Neuronal stem cell (in vitro differentiated cells): ENCODE measurements around the gene BCL2.

ENCODE experiments used
- DNase-seq: peaks from one replicate; pipeline ENCODE4 v3.0.0-alpha.2; 2013; ENCODE audit warnings: low spot score
- H2AFZ ChIP-seq: one replicate; pipeline ENCODE4 v1.6.1; 2013; ENCODE audit warnings: mild to moderate bottlenecking, low read length, inconsistent platforms
- H2AK5ac ChIP-seq: 2 replicates; pipeline ENCODE4 v1.6.1; 2013; ENCODE audit warnings: low read depth, mild to moderate bottlenecking, inconsistent platforms, low read length, moderate library complexity, mixed read lengths
- H2BK120ac ChIP-seq: 2 replicates; pipeline ENCODE4 v1.6.1; 2013; ENCODE audit warnings: low read depth, mild to moderate bottlenecking, inconsistent platforms, low read length, moderate library complexity, mixed read lengths
- H2BK12ac ChIP-seq: one replicate; pipeline ENCODE4 v1.6.1; 2013; ENCODE audit warnings: low read length, inconsistent platforms
- H2BK15ac ChIP-seq: 2 replicates; pipeline ENCODE4 v1.6.1; 2013; ENCODE audit warnings: mild to moderate bottlenecking, low read length, inconsistent platforms, mixed read lengths
- H2BK5ac ChIP-seq: one replicate; pipeline ENCODE4 v1.6.1; 2013; ENCODE audit warnings: inconsistent platforms, mild to moderate bottlenecking, low read length, moderate library complexity
- H3K14ac ChIP-seq: one replicate; pipeline ENCODE4 v1.6.1; 2013; ENCODE audit warnings: low read length, inconsistent platforms
- H3K18ac ChIP-seq: 2 replicates; pipeline ENCODE4 v1.6.1; 2013; ENCODE audit warnings: low read length, inconsistent platforms
- H3K23ac ChIP-seq: 2 replicates; pipeline ENCODE4 v1.6.1; 2013; ENCODE audit warnings: low read depth, mild to moderate bottlenecking, mixed read lengths, low read length, inconsistent platforms; ENCODE audit not compliant: poor library complexity
- H3K27ac ChIP-seq: replicated peaks from 3 replicates; pipeline ENCODE4 v1.5.1; 2013; ENCODE audit warnings: low read length, inconsistent platforms
- H3K27me3 ChIP-seq, 3 experiments: 2 replicates each; pipeline ENCODE4 v1.6.1; 2013; ENCODE audit warnings: low read length in 3 of 3, mild to moderate bottlenecking in 2 of 3, inconsistent platforms in 1 of 3, low read depth in 1 of 3, mixed read lengths in 1 of 3, moderate library complexity in 1 of 3; ENCODE audit not compliant: control insufficient read depth in 3 of 3, insufficient read depth in 3 of 3
- H3K36me3 ChIP-seq, 2 donors: replicated peaks in 1 of 2; 2 replicates each; pipeline ENCODE4 v1.6.1; 2013; ENCODE audit warnings: low read length in 2 of 2; ENCODE audit not compliant: control insufficient read depth in 2 of 2, insufficient read depth in 2 of 2
- H3K4ac ChIP-seq: 2 replicates; pipeline ENCODE4 v1.6.1; 2013; ENCODE audit warnings: inconsistent platforms, mild to moderate bottlenecking, low read length, moderate library complexity
- H3K4me1 ChIP-seq, 2 donors: 1 replicate in 1 of 2; 2 replicates in 1 of 2; pipeline ENCODE4 v1.6.1; 2013; ENCODE audit warnings: low read length in 2 of 2, low read depth in 1 of 2; ENCODE audit not compliant: control insufficient read depth in 2 of 2, insufficient read depth in 1 of 2
- H3K4me2 ChIP-seq: one replicate; pipeline ENCODE4 v1.6.1; 2013; ENCODE audit warnings: mild to moderate bottlenecking, low read length, inconsistent platforms; ENCODE audit not compliant: insufficient read depth, poor library complexity, severe bottlenecking
- H3K4me3 ChIP-seq, 2 donors: 2 replicates each; pipeline ENCODE4 v1.5.1; 2013; ENCODE audit warnings: low read length in 2 of 2, mild to moderate bottlenecking in 2 of 2, inconsistent platforms in 1 of 2, moderate library complexity in 1 of 2
- H3K79me1 ChIP-seq: one replicate; pipeline ENCODE4 v1.6.1; 2013; ENCODE audit warnings: low read depth, mild to moderate bottlenecking, inconsistent platforms, low read length, moderate library complexity
- H3K9ac ChIP-seq: one replicate; pipeline ENCODE4 v1.6.1; 2013; ENCODE audit warnings: mild to moderate bottlenecking, low read depth, low read length, inconsistent platforms; ENCODE audit not compliant: poor library complexity
- H3K9me3 ChIP-seq, 2 donors: replicated peaks in 1 of 2; 2 replicates each; pipeline versions ENCODE3 to v1.6.1; 2013; ENCODE audit warnings: low read length in 2 of 2, mild to moderate bottlenecking in 2 of 2, inconsistent platforms in 1 of 2, low read depth in 1 of 2, mixed read lengths in 1 of 2, moderate library complexity in 1 of 2; ENCODE audit not compliant: control insufficient read depth in 2 of 2, insufficient read depth in 1 of 2
- H4K8ac ChIP-seq: one replicate; pipeline ENCODE4 v1.6.1; 2013; ENCODE audit warnings: low read depth, mild to moderate bottlenecking, inconsistent platforms, low read length, moderate library complexity
- H4K91ac ChIP-seq: one replicate; pipeline ENCODE4 v1.6.1; 2013; ENCODE audit warnings: low read length, low read depth, mild to moderate bottlenecking, inconsistent platforms; ENCODE audit not compliant: poor library complexity
- WGBS, 2 donors: extraction: QIAGEN DNeasy Blood & Tissue Kit; methylation state at CpG; one replicate each; pipeline ENCODE4 v1.1.7; 2013; ENCODE audit warnings: missing lambda C conversion rate in 2 of 2, mixed read lengths in 1 of 2; ENCODE audit not compliant: insufficient read length in 2 of 2, insufficient replicate concordance in 1 of 2; ENCODE audit errors: extremely low coverage in 2 of 2; 5-methylcytosine and 5-hydroxymethylcytosine counted together

The BCL2 gene

GRCh38 chr18:63185984-63186383 lies 133.6 kb downstream of the BCL2 start:
- no peak overlapping the region for H3K23ac ChIP-seq
- no peak overlapping the region for H3K27ac ChIP-seq
- no peak overlapping the region for H3K14ac ChIP-seq
- no peak overlapping the region for H3K18ac ChIP-seq
- H3K36me3 ChIP-seq, result no peaks in the 10 kb centered on the region
- no peaks in the 10 kb centered on the region for H3K79me1 ChIP-seq
- no peak overlapping the region for H2BK15ac ChIP-seq
- H3K4me1 ChIP-seq, result no peaks in the 10 kb centered on the region
- no peak overlapping the region for H3K4me3 ChIP-seq
- DNase-seq, result no peak
- H3K4me2 ChIP-seq, result no peak overlapping the region
- no peak overlapping the region for H2BK5ac ChIP-seq
- no peak overlapping the region for H2AFZ ChIP-seq
- no peaks in the 10 kb centered on the region for H3K9me3 ChIP-seq
- H2BK12ac ChIP-seq, result no peak overlapping the region
- no peak overlapping the region for H3K9ac ChIP-seq
- no peak overlapping the region for H4K8ac ChIP-seq
- H4K91ac ChIP-seq, result no peak overlapping the region
- no CpG with 5 or more reads among the region's 2 CpGs for WGBS, 2 donors
- no peaks in the 10 kb centered on the region for H3K27me3 ChIP-seq
- H2BK120ac ChIP-seq, result no peak overlapping the region
- H2AK5ac ChIP-seq, result no peak overlapping the region
- H3K4ac ChIP-seq, result no peak overlapping the region

DNA sequence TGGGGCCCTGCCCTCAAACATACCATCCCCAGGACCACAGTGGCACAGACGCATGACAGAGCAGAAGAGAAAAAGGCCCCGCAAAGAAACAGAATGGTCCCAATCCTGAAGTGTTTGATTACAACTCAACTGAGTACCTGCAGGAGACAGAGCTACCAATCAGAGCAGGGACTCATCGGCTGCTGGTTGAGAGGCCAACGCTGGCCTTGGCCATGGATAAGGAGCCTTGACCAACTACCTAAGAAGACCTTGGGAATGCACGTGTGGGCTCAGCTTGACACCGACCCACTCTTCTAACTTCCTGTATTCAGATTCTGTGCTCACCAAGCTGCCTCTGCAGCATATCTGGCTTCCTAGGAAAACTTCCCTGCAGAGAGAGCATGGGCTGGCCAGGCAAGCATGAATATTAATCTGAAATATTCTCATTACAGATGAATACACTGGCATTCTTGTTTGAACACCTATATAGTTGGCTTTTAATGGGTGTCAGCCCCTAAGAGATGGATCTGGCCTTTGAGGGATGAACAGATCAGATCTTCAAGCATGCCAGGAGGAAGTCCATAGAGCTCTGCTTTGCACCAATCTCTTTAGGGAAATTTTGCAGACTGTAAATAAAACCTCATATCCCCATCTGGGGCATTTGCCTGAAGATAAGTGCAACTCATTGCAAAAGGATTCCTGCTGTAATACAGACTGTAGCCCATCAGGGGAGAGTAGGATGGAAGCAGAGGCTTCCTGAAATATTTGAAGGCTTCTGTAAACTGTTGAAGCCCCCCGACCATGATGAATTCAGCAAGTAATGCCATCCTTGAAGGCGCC lies 135.4 kb downstream of the BCL2 start:
- Histone ChIP-seq H4K8ac (no peak overlapping the region), H3K36me3 (no peaks in the 10 kb centered on the region), H3K4me3 (no peak overlapping the region), H2BK120ac (no peak overlapping the region), H3K18ac (no peak overlapping the region), H2BK12ac (no peak overlapping the region), H2BK5ac (no peak overlapping the region), H3K4me2 (no peak overlapping the region), H3K4ac (no peak overlapping the region), H3K79me1 (no peaks in the 10 kb centered on the region), H4K91ac (no peak overlapping the region), H3K23ac (no peak overlapping the region), H2AFZ (no peak overlapping the region), H3K9ac (no peak overlapping the region), H2AK5ac (no peak overlapping the region), H2BK15ac (no peak overlapping the region), H3K27me3 (no peaks in the 10 kb centered on the region), H3K27ac (no peak overlapping the region), H3K4me1 (peaks cover 10 to 12% of the 10 kb centered on the region in 2 donors), H3K14ac (no peak overlapping the region), H3K9me3 (no peaks in the 10 kb centered on the region)
- no CpG with 5 or more reads among the region's 8 CpGs for WGBS, 2 donors
- no peak for DNase-seq

- Histone ChIP-seq H2BK120ac (no peak overlapping the region), H3K18ac (peak overlapping the region; percentile 41), H3K23ac (no peak overlapping the region), H3K14ac (no peak overlapping the region), H3K79me1 (no peaks in the 10 kb centered on the region), H2BK15ac (no peak overlapping the region), H3K4me1 (peaks cover 16 to 19% of the 10 kb centered on the region in 2 donors), H4K8ac (no peak overlapping the region), H4K91ac (no peak overlapping the region), H2BK12ac (no peak overlapping the region), H3K27me3 (no peaks in the 10 kb centered on the region), H3K4me3 (no peak overlapping the region), H3K4ac (no peak overlapping the region), H3K9me3 (no peaks in the 10 kb centered on the region), H3K4me2 (no peak overlapping the region), H2AFZ (no peak overlapping the region), H2BK5ac (no peak overlapping the region), H2AK5ac (no peak overlapping the region), H3K36me3 (no peaks in the 10 kb centered on the region), H3K9ac (no peak overlapping the region), H3K27ac (no peak overlapping the region)
- DNase-seq, result no peak
- WGBS, 2 donors, result no CpG with 5 or more reads among the region's 9 CpGs
These were observed 136.2 kb downstream of the BCL2 start for GRCh38 chr18:63183378-63183777.

DNA sequence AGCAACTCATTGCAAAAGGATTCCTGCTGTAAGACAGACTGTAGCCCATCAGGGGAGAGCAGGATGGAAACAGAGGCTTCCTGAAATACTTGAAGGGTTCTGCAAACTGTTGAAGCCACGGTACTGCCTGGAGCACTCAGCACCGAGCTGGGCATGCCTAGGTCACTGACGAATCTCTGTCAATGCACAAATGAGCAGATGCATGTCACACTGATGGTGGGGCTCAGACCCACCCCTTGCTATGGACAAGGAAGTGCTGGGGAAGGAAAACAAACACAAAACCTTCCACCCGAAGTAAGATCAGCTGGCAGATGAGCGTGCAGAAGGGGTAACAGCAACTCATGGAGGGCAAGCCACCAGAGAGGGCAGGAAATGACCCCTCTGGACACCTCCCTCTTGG lies 136.7 kb downstream of the BCL2 start:
- H4K91ac ChIP-seq, result no peak overlapping the region
- peaks cover 16 to 24% of the 10 kb centered on the region in 2 donors for H3K4me1 ChIP-seq
- H3K27ac ChIP-seq, result no peak overlapping the region
- H2AFZ ChIP-seq, result no peak overlapping the region
- no peak overlapping the region for H3K4me3 ChIP-seq
- no peak overlapping the region for H3K4ac ChIP-seq
- H3K23ac ChIP-seq, result no peak overlapping the region
- no peaks in the 10 kb centered on the region for H3K36me3 ChIP-seq
- H3K79me1 ChIP-seq, result no peaks in the 10 kb centered on the region
- no peak overlapping the region for H3K18ac ChIP-seq
- no peak overlapping the region for H3K14ac ChIP-seq
- no peak overlapping the region for H2BK12ac ChIP-seq
- no peak overlapping the region for H2AK5ac ChIP-seq
- WGBS, 2 donors, result no CpG with 5 or more reads among the region's 5 CpGs
- no peaks in the 10 kb centered on the region for H3K9me3 ChIP-seq
- H2BK5ac ChIP-seq, result no peak overlapping the region
- no peak overlapping the region for H3K9ac ChIP-seq
- no peaks in the 10 kb centered on the region for H3K27me3 ChIP-seq
- DNase-seq, result no peak
- H3K4me2 ChIP-seq, result no peak overlapping the region
- no peak overlapping the region for H4K8ac ChIP-seq
- no peak overlapping the region for H2BK120ac ChIP-seq
- no peak overlapping the region for H2BK15ac ChIP-seq
